Right hindlimb (tissue), 1 donor: ENCODE data around the gene CEP95.
"Not testable (repeated sequence)": the region's sequence is repeated elsewhere in the genome, so short reads cannot be mapped to it uniquely, and the experiment has no call there.

ENCODE experiments used
- DNase-seq: peaks from one replicate; pipeline ENCODE4 v3.0.0-alpha.2; 2018

Gene CEP95

GRCh38 chr17:64575431-64575830, 68.7 kb downstream of the CEP95 start:
- no peak for DNase-seq

- not testable (repeated sequence) for DNase-seq
These were observed 70.2 kb downstream of the CEP95 start for GRCh38 chr17:64577025-64577424.

GRCh38 chr17:64579917-64580316, 73.1 kb downstream of the CEP95 start:
- DNase-seq = no peak

GRCh38 chr17:64580384-64581315, 73.9 kb downstream of the CEP95 start:
- DNase-seq = no peak

GRCh38 chr17:64583038-64583437, 76.3 kb downstream of the CEP95 start:
- no peak for DNase-seq

- DNase-seq = no peak
These were observed 78.4 kb downstream of the CEP95 start for GRCh38 chr17:64585146-64585545.
